Measurements from ENCODE around the gene BEST3.

- TF ChIP-seq POLR2A (IDR thresholded peaks at IDR 0.05) = no peak
- TF ChIP-seq, protein P1, sequence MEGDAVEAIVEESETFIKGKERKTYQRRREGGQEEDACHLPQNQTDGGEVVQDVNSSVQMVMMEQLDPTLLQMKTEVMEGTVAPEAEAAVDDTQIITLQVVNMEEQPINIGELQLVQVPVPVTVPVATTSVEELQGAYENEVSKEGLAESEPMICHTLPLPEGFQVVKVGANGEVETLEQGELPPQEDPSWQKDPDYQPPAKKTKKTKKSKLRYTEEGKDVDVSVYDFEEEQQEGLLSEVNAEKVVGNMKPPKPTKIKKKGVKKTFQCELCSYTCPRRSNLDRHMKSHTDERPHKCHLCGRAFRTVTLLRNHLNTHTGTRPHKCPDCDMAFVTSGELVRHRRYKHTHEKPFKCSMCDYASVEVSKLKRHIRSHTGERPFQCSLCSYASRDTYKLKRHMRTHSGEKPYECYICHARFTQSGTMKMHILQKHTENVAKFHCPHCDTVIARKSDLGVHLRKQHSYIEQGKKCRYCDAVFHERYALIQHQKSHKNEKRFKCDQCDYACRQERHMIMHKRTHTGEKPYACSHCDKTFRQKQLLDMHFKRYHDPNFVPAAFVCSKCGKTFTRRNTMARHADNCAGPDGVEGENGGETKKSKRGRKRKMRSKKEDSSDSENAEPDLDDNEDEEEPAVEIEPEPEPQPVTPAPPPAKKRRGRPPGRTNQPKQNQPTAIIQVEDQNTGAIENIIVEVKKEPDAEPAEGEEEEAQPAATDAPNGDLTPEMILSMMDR (IDR thresholded peaks at IDR 0.05) = no peak
Measured at GRCh38 chr12:69689638-69690037, 9.5 kb downstream of the BEST3 start.
